ENCODE measurements around the gene MARCHF9. TPM values are rescaled to one million over a fixed set of nuclear protein-coding genes. Genes with fewer than 3 reads are reported as not detected.

The MARCHF9 gene
- total RNA-seq, 1 experiment from 2014 or later, result 6.2 TPM

DNA sequence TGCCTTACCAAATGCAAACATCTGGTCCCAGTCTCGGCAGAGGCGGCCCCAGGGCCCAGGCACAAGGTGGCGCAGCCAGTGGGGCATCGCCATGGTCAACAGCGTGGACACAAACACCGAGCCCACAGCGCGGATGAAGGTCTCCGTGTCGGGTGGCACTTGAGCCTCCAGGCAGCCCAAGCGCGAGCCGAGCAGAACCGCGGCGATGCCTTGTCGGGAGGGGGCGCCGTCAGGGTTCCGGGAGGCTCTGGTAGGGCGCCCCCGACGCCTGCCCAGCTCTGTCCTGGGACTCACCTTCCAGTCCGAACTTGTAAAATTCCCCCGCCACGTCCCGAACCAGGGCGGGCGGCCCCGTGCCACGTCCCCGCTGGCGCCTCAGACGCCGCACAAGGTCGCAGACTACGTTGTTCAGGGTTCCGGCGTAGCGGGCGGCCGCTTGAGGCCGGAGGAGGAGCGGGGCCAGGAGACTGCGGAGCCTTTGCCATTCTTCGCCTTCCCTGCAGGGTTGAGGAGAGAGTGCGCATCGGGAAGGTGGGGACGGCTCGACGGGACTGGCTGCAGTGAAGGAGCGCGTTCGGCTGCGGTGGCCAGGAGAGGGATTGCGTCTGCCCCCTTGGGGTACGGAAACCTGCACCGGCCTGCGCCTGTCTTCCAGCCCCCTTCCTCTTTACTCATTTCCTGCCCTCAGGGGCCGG, 10.2 kb downstream of the MARCHF9 start (continued):
- TF ChIP-seq AFF4 (CRISPR knock-in tag; IDR thresholded peaks at IDR 0.05; ENCODE audit: borderline replicate concordance), result no peak
- no peak for TF ChIP-seq TEAD4 (CRISPR knock-in tag; IDR thresholded peaks at IDR 0.05)
- TF ChIP-seq JUN (CRISPR knock-in tag; IDR thresholded peaks at IDR 0.05), result no peak
- TF ChIP-seq CDX4 (CRISPR knock-in tag; IDR thresholded peaks at IDR 0.05; ENCODE audit: borderline replicate concordance), result no peak
- TF ChIP-seq ZNF396 (CRISPR knock-in tag; IDR thresholded peaks at IDR 0.05; ENCODE audit: borderline replicate concordance), result no peak
- TF ChIP-seq IRF2 (CRISPR knock-in tag; IDR thresholded peaks at IDR 0.05; ENCODE audit: borderline replicate concordance, low read depth), result no peak
- TF ChIP-seq CBFB (CRISPR knock-in tag; IDR thresholded peaks at IDR 0.05; ENCODE audit: low read depth), result no peak; the same call in 1 of the 2 replicates
- TF ChIP-seq ETV6 (CRISPR knock-in tag; IDR thresholded peaks at IDR 0.05), result no peak; the same call in 1 of the 2 replicates
- TF ChIP-seq NFYB (CRISPR knock-in tag; conservative IDR thresholded peaks at IDR 0.05; ENCODE audit: low read depth), result 0 out of 2 replicates have a peak, but pooled peaks have one; percentile 27
- no peak; the same call in none of the 2 replicates for TF ChIP-seq USF2 (CRISPR knock-in tag; IDR thresholded peaks at IDR 0.05)

DNA sequence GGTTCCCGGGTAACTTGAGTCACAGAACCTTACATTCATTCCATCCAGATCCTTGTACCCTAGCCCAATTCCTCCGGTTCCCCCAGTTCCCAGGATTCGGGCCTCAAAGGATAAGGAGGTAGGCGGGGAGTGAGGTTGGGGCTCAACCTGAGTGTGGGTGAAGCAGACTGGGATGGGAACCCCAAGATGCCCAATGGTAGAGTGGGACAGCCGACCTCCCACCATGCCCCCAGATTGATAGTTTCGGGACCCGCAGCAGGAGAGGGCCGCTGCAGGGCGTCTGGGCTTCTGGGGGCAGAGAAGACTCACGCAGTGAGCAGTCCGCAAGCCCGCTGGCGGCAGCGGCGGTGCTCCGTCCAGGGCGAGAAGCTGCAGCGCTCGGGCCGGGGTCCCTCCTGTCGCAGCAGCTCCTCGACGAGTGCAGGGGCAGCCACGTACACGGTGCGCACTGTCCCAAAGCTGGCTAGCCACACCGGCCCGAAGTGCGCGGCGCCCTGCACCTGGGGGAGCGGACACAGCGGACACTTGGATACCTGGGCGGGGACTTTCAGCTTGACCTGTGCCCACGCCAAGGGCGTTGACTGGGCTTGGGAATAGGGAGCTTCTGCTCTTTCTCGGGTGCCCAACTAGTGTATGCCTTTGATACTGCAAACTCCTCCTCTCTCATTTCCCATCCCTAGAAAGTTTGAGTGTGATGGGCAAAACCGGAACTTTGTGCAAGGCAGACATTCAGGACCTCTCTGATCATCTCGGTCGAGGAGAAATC, 11.0 kb downstream of the MARCHF9 start:
- peaks cover 23% of the 10 kb centered on the region for H3K36me3 Mint-ChIP-seq
- CTCF ChIA-PET, result interaction anchor here (0.7 to 5.3 kb wide), 10 partner anchors 9 to 182 kb away, joined by 3 to 80 read pairs (median 4); partner anchors contain the start of genes ARHGEF25, AVIL and B4GALNT1
- H3K9me3 Mint-ChIP-seq, result no peaks in the 10 kb centered on the region
- DNase-seq (ENCODE audit: low spot score), result no peak
- peaks cover 74% of the 10 kb centered on the region for H3K27me3 Mint-ChIP-seq (ENCODE audit: low read depth)
- H3K4me1 Mint-ChIP-seq, result peaks cover 33% of the 10 kb centered on the region
- ATAC-seq, result peak; percentile 3
- H3K4me3 Mint-ChIP-seq, result peak overlapping the region; percentile 74
- no peak overlapping the region for H3K27ac Mint-ChIP-seq
- POLR2A ChIA-PET, result interaction anchor here (0.7 to 1.3 kb wide), 3 partner anchors 9 to 162 kb away, joined by 3 to 7 read pairs (median 6); no protein-coding TSS in a partner anchor
- TF ChIP-seq, protein P1, sequence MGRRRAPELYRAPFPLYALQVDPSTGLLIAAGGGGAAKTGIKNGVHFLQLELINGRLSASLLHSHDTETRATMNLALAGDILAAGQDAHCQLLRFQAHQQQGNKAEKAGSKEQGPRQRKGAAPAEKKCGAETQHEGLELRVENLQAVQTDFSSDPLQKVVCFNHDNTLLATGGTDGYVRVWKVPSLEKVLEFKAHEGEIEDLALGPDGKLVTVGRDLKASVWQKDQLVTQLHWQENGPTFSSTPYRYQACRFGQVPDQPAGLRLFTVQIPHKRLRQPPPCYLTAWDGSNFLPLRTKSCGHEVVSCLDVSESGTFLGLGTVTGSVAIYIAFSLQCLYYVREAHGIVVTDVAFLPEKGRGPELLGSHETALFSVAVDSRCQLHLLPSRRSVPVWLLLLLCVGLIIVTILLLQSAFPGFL (CRISPR knock-in tag; IDR thresholded peaks at IDR 0.05; ENCODE audit: borderline replicate concordance), result no peak
- TF ChIP-seq SMAD4 (CRISPR knock-in tag; IDR thresholded peaks at IDR 0.05) (no peak), FOXP4 (CRISPR knock-in tag; IDR thresholded peaks at IDR 0.05) (no peak), IRF2 (CRISPR knock-in tag; IDR thresholded peaks at IDR 0.05; ENCODE audit: borderline replicate concordance, low read depth) (no peak), EMX1 (CRISPR knock-in tag; IDR thresholded peaks at IDR 0.05) (peak; percentile 61; the same call in 1 of the 2 replicates), USF2 (CRISPR knock-in tag; IDR thresholded peaks at IDR 0.05) (no peak), RELA (CRISPR knock-in tag; IDR thresholded peaks at IDR 0.05; ENCODE audit: borderline replicate concordance) (no peak), TP53 (CRISPR knock-in tag; IDR thresholded peaks at IDR 0.05) (no peak), ZNF121 (CRISPR knock-in tag; IDR thresholded peaks at IDR 0.05) (no peak), PRDM15 (CRISPR knock-in tag; IDR thresholded peaks at IDR 0.05) (no peak), NR1H2 (CRISPR knock-in tag; IDR thresholded peaks at IDR 0.05) (no peak)
